Peyer's patch (tissue), 4 donors: ENCODE data around the gene GDAP1L1.

Source experiments
- POLR2A ChIP-seq, 2 donors: fragments of 450-650 bp; IDR thresholded peaks; one replicate each; pipeline ENCODE4 v1.5.1; 2017; ENCODE audit warnings: antibody characterized with exemption in 2 of 2, mild to moderate bottlenecking in 2 of 2, moderate library complexity in 2 of 2
- TF ChIP-seq, protein P1 (sequence below), 6 experiments: fragments of 450-650 bp in 4 of 6; fragments of 200-600 bp in 2 of 6; sonication (generic) in 1 of 6; IDR thresholded peaks; one replicate each; pipeline ENCODE4 v1.5.1; 2017 to 2019; ENCODE audit warnings: antibody characterized with exemption in 6 of 6, mild to moderate bottlenecking in 3 of 6, moderate library complexity in 1 of 6

DNA sequence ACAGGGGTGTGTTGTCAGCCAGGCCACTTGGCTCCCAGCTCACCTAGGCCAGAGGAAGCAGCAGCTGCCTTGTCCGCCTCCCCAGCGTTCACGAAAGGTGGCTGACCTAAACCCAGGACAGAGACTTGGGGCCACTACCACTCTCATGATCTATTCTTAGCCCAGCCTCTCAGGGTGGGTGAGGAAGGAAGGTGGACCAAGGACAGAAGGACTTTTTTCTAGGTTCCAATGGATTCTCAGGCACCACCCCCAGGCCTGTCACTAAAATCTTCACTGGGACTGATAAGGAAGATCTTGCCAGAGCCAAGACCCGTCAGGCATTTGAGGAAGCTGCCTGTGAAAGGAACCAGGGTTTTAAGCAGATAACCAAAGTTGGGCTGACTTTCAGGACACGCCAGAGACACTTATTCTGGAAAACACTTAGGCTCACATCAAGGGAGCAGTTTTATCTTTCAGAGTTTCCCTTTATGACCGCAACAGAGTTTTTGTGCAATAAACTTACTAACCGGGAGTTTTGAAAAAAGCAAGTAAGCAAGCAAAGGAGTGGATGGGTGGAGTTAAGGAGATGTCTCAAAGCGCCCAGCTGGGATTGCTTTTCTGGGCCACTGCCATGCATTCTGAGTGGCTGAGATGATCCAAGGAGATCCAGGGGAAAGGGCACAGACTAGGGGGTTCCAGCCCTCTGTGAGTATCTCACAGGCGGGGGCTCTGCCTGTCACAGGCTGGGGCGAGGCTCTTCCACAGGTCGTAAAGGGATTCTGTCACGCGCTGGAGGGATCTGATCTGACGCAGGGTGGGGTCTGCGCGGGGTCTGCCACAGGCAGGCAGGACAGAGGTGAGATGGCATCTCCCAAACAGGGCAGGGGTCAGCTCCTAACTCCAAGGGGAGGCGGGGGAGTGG, 62.9 kb downstream of the GDAP1L1 start:
- TF ChIP-seq, protein P1, sequence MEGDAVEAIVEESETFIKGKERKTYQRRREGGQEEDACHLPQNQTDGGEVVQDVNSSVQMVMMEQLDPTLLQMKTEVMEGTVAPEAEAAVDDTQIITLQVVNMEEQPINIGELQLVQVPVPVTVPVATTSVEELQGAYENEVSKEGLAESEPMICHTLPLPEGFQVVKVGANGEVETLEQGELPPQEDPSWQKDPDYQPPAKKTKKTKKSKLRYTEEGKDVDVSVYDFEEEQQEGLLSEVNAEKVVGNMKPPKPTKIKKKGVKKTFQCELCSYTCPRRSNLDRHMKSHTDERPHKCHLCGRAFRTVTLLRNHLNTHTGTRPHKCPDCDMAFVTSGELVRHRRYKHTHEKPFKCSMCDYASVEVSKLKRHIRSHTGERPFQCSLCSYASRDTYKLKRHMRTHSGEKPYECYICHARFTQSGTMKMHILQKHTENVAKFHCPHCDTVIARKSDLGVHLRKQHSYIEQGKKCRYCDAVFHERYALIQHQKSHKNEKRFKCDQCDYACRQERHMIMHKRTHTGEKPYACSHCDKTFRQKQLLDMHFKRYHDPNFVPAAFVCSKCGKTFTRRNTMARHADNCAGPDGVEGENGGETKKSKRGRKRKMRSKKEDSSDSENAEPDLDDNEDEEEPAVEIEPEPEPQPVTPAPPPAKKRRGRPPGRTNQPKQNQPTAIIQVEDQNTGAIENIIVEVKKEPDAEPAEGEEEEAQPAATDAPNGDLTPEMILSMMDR (IDR thresholded peaks at IDR 0.05) = no peak
- no peak for TF ChIP-seq POLR2A (IDR thresholded peaks at IDR 0.05)
